Hindlimb muscle (tissue), 1 donor: ENCODE measurements around the gene KRT13. TPM values are rescaled to one million over a fixed set of nuclear protein-coding genes. Genes with fewer than 3 reads are reported as not detected.

Experiments
- DNase-seq: peaks from one replicate; pipeline ENCODE4 v3.0.0-alpha.2; 2013
- polyA plus RNA-seq: library from polyadenylated mRNA; unstranded; fragments of 120-200 nt; gene quantifications from one replicate; pipeline ENCODE4 v1.2.1, GENCODE V29; 2013; ENCODE audit not compliant: insufficient read length

KRT13 gene
- polyA plus RNA-seq, 1 donor, result 1.9 TPM

GRCh38 chr17:41537614-41537954, 32.2 kb upstream of the KRT13 start:
- no peak for DNase-seq

GRCh38 chr17:41536741-41537613, 31.6 kb upstream of the KRT13 start:
- DNase-seq, result no peak

- no peak for DNase-seq
These were observed 30.5 kb upstream of the KRT13 start for GRCh38 chr17:41535764-41536481.

- DNase-seq, result no peak
These were observed 29.6 kb upstream of the KRT13 start for GRCh38 chr17:41534899-41535546.

GRCh38 chr17:41533613-41534012, 28.2 kb upstream of the KRT13 start:
- DNase-seq, result no peak

GRCh38 chr17:41532947-41533570, 27.6 kb upstream of the KRT13 start:
- no peak for DNase-seq

- DNase-seq, result no peak
These were observed 26.6 kb upstream of the KRT13 start for GRCh38 chr17:41531993-41532392.

GRCh38 chr17:41530062-41531048, 24.9 kb upstream of the KRT13 start:
- DNase-seq, result no peak

- DNase-seq, result no peak
These were observed 24.1 kb upstream of the KRT13 start for GRCh38 chr17:41529491-41529915.

GRCh38 chr17:41528959-41529353, 23.5 kb upstream of the KRT13 start:
- DNase-seq, result no peak

GRCh38 chr17:41527063-41528023, 21.9 kb upstream of the KRT13 start:
- no peak for DNase-seq

- DNase-seq, result no peak
These were observed 18.8 kb upstream of the KRT13 start for GRCh38 chr17:41524261-41524660.

GRCh38 chr17:41523787-41524186, 18.4 kb upstream of the KRT13 start:
- DNase-seq, result no peak

- no peak for DNase-seq
These were observed 17.8 kb upstream of the KRT13 start for GRCh38 chr17:41523225-41523593.

- no peak for DNase-seq
These were observed 17.2 kb upstream of the KRT13 start for GRCh38 chr17:41522301-41523224.

- no peak for DNase-seq
These were observed 16.3 kb upstream of the KRT13 start for GRCh38 chr17:41521574-41522261.

GRCh38 chr17:41520821-41521521, 15.6 kb upstream of the KRT13 start:
- no peak for DNase-seq
